ENCODE data around the gene PTGDR. TPM values are rescaled to one million over a fixed set of nuclear protein-coding genes. Genes with fewer than 3 reads are reported as not detected.

The PTGDR gene
- total and polyA plus RNA-seq, 10 of the 15 experiments (the other 5 are each of a cell fraction or from before 2014, with no cell fraction given) = not detected

GRCh38 chr14:52313903-52314594, 46.6 kb downstream of the PTGDR start, which contains the start of gene PTGER2:
Gene PTGER2 (plus strand): TSS chr14:52314312. CDS start chr14:52314549, 237 bp downstream.
- Histone ChIP-seq H3K9ac (ENCODE audit: control insufficient read depth, insufficient read depth, low read length) (no peak within 1 kb of the TSS), H3K27me3 (replicated peaks in 1 of 2; ENCODE audit: control insufficient read depth in 2 of 2, insufficient read depth in 2 of 2, low read length in 1 of 2) (peaks cover 13 to 25% of the 10 kb centered on the region in 2 experiments), H4K20me1 (ENCODE audit: control insufficient read depth, insufficient read depth) (no peaks in the 10 kb centered on the region), H3K4me2 (ENCODE audit: control insufficient read depth, insufficient read depth) (peak within 1 kb of the TSS; percentile 89), H3K36me3 (ENCODE audit: control insufficient read depth in 2 of 2, insufficient read depth in 2 of 2, low read length in 1 of 2) (no peaks in the 10 kb centered on the region), H3K9me3 (replicated peaks; ENCODE audit: control insufficient read depth, insufficient read depth, low read length) (peaks cover 7% of the 10 kb centered on the region; the same call in 2 of the 3 replicates), H2AFZ (ENCODE audit: control insufficient read depth, low read depth, low read length) (peak within 1 kb of the TSS; percentile 28; the same call in 1 of the 2 replicates), H3K4me1 (ENCODE audit: control insufficient read depth, insufficient read depth, low read length) (peaks cover 27% of the 10 kb centered on the region), H3K79me2 (ENCODE audit: control insufficient read depth, insufficient read depth, low read length) (no peaks in the 10 kb centered on the region), H3K4me3 (peak within 1 kb of the TSS; percentile 54; the same call in 1 of the 2 replicates), H3K27ac (ENCODE audit: control insufficient read depth, insufficient read depth) (no peak within 1 kb of the TSS)
- whole genome bisulfite sequencing (ENCODE audit: insufficient coverage, insufficient replicate concordance, low lambda C conversion rate, missing lambda C conversion rate) = 7% methylated on average over 65 of the region's 73 CpGs
- intact Hi-C loops (cut with micrococcal nuclease; ENCODE audit: unreplicated experiment) (no loop called here), in situ Hi-C loops (cut with MboI) (no loop called here)
- ChIA-PET POLR2A (no interaction called here), SMC1A (ENCODE audit: uncharacterized antibody, unreplicated experiment) (no interaction called here), CTCF (no interaction called here), RAD21 (ENCODE audit: unreplicated experiment) (no interaction called here)
- TF ChIP-seq ZSCAN29 (IDR thresholded peaks at IDR 0.05) = no peak
- peak; percentile 49 for TF ChIP-seq HDAC6 (IDR thresholded peaks at IDR 0.05; ENCODE audit: unreplicated experiment)
- peak; percentile 16 for TF ChIP-seq MEF2B (IDR thresholded peaks at IDR 0.05; ENCODE audit: partially characterized antibody, poor library complexity, severe bottlenecking)
- TF ChIP-seq EGR1 (IDR thresholded peaks at IDR 0.05; ENCODE audit: borderline replicate concordance in 1 of 2, low read depth in 2 of 2, low read length in 2 of 2) = peak in 1 of 2 experiments; percentile 82; a peak in 2 of 3 replicates
- TF ChIP-seq IKZF1 (conservative IDR thresholded peaks at IDR 0.05) = peak; percentile 31; the same call in 1 of the 2 replicates
- TF ChIP-seq SUZ12 (IDR thresholded peaks at IDR 0.05; ENCODE audit: unreplicated experiment) = peak; percentile 76
- no peak for TF ChIP-seq ZNF274 (IDR thresholded peaks at IDR 0.05; ENCODE audit: insufficient read depth, insufficient read length)
- DNase-seq (ENCODE audit: low read depth, low spot score) (no peak), FAIRE-seq (no peak), ATAC-seq (peak; percentile 57)
- BruUV-seq (replicated peaks) = no TSS peak
